Gastroesophageal sphincter (tissue), 4 donors: Measurements from ENCODE around the gene TP63. TPM values are rescaled to one million over a fixed set of nuclear protein-coding genes. Genes with fewer than 3 reads are reported as not detected.

ENCODE experiments used
- ATAC-seq: fragments of 150-250 bp; one replicate; pipeline ENCODE4 v1.9.1; 2016; ENCODE audit warnings: mild to moderate bottlenecking, moderate library complexity
- H3K27ac ChIP-seq, 4 donors: fragments of 200-600 bp; sonication (generic) in 3 of 4; 1 replicate in 3 of 4; 2 replicates in 1 of 4; pipeline ENCODE4 v1.5.1; 2016 to 2019
- H3K27me3 ChIP-seq: fragments of 200-600 bp; sonication (generic); one replicate; pipeline ENCODE4 v1.5.1; 2019
- H3K36me3 ChIP-seq, 2 donors: fragments of 200-600 bp; sonication (generic); one replicate each; pipeline ENCODE4 v1.5.1; 2019; ENCODE audit warnings: control low read depth in 1 of 2
- H3K4me1 ChIP-seq, 3 donors: fragments of 200-600 bp; sonication (generic); 1 replicate in 2 of 3; 2 replicates in 1 of 3; pipeline ENCODE4 v1.5.1; 2016 to 2019; ENCODE audit warnings: control low read depth in 2 of 3
- H3K4me3 ChIP-seq, 2 donors: fragments of 200-600 bp; sonication (generic); one replicate each; pipeline ENCODE4 v1.5.1; 2019; ENCODE audit warnings: mild to moderate bottlenecking in 1 of 2, moderate library complexity in 1 of 2
- H3K9me3 ChIP-seq, 3 donors: fragments of 200-600 bp; sonication (generic); one replicate each; pipeline ENCODE4 v1.5.1; 2017 to 2019; ENCODE audit warnings: control low read depth in 2 of 3
- CTCF ChIP-seq, 4 experiments: fragments of 200-600 bp in 2 of 4; fragments of 450-650 bp in 2 of 4; sonication (generic) in 1 of 4; IDR thresholded peaks; one replicate each; pipeline ENCODE4 v1.5.1; 2017 to 2019; ENCODE audit warnings: antibody characterized with exemption in 4 of 4, mild to moderate bottlenecking in 2 of 4, moderate library complexity in 2 of 4
- EP300 ChIP-seq: sonication (generic); formaldehyde crosslinking; IDR thresholded peaks from one replicate; pipeline ENCODE4 v1.6.1; 2017; ENCODE audit warnings: antibody characterized with exemption, mild to moderate bottlenecking
- POLR2A ChIP-seq, 2 donors: fragments of 450-650 bp; IDR thresholded peaks; one replicate each; pipeline ENCODE4 v1.6.1; 2017; ENCODE audit warnings: antibody characterized with exemption in 2 of 2, mild to moderate bottlenecking in 2 of 2, moderate library complexity in 1 of 2
- POLR2AphosphoS5 ChIP-seq: sonication (generic); formaldehyde crosslinking; IDR thresholded peaks from one replicate; pipeline ENCODE4 v1.6.1; 2017; ENCODE audit warnings: antibody characterized with exemption
- WGBS, 2 donors: methylation state at CpG; one replicate each; pipeline ENCODE4 v1.1.5; 2018; ENCODE audit warnings: low coverage in 1 of 2; 5-methylcytosine and 5-hydroxymethylcytosine counted together
- total RNA-seq, 4 donors: library from RNA; depleted of rRNA; stranded (reverse); fragments of >200 nt; gene quantifications; one replicate each; pipeline ENCODE4 v1.1.0, GENCODE V29; 2016

The TP63 gene
- total RNA-seq, 4 donors from 2014 or later, result 0.13 to 7.4 (median 3.4) TPM; not detected in 1

- 20 to 49% methylated on average over 2 of the region's 2 CpGs for WGBS, 2 donors
- no peaks in the 10 kb centered on the region for H3K9me3 ChIP-seq
- ATAC-seq, result no peak
These were observed 81.8 kb downstream of the TP63 start for GRCh38 chr3:189712906-189713483.

GRCh38 chr3:189714991-189715961 lies 84.1 kb downstream of the TP63 start:
- Histone ChIP-seq H3K27ac (no peak overlapping the region), H3K27me3 (no peaks in the 10 kb centered on the region), H3K4me1 (peaks cover 0 to 8% (median 0%) of the 10 kb centered on the region in 3 donors), H3K9me3 (no peaks in the 10 kb centered on the region), H3K36me3 (no peaks in the 10 kb centered on the region), H3K4me3 (no peak overlapping the region)
- ATAC-seq, result no peak
- TF ChIP-seq POLR2A (IDR thresholded peaks at IDR 0.05) (no peak), EP300 (no peak), POLR2AphosphoS5 (no peak), CTCF (IDR thresholded peaks at IDR 0.05) (no peak)
- WGBS, 2 donors, result 58 to 70% methylated on average over 4 to 5 of the region's 5 CpGs

More at GRCh38 chr3:189712906-189713483, 81.8 kb downstream of the TP63 start:
- TF ChIP-seq POLR2AphosphoS5, result no peak
- no peak for TF ChIP-seq EP300
- TF ChIP-seq CTCF (IDR thresholded peaks at IDR 0.05), result no peak
- TF ChIP-seq POLR2A (IDR thresholded peaks at IDR 0.05), result no peak
- no peaks in the 10 kb centered on the region for H3K36me3 ChIP-seq
- H3K27ac ChIP-seq, result no peak overlapping the region
- H3K4me1 ChIP-seq, result peaks cover 0 to 9% (median 0%) of the 10 kb centered on the region in 3 donors
- no peak overlapping the region for H3K4me3 ChIP-seq
- no peaks in the 10 kb centered on the region for H3K27me3 ChIP-seq

GRCh38 chr3:189718215-189718614 lies 87.0 kb downstream of the TP63 start:
- Histone ChIP-seq H3K4me3 (no peak overlapping the region), H3K9me3 (no peaks in the 10 kb centered on the region), H3K36me3 (no peaks in the 10 kb centered on the region), H3K27ac (no peak overlapping the region), H3K4me1 (no peaks in the 10 kb centered on the region), H3K27me3 (no peaks in the 10 kb centered on the region)
- no peak for ATAC-seq
- TF ChIP-seq POLR2AphosphoS5 (no peak), POLR2A (IDR thresholded peaks at IDR 0.05) (no peak), EP300 (no peak)
- WGBS, 2 donors, result 81 to 90% methylated on average over 4 of the region's 4 CpGs

GRCh38 chr3:189720736-189721417 lies 89.7 kb downstream of the TP63 start:
- H3K27ac ChIP-seq, result no peak overlapping the region
- ATAC-seq, result no peak
- H3K4me3 ChIP-seq, result no peak overlapping the region
- no peaks in the 10 kb centered on the region for H3K36me3 ChIP-seq
- TF ChIP-seq CTCF (IDR thresholded peaks at IDR 0.05) (no peak), POLR2AphosphoS5 (no peak), EP300 (no peak), POLR2A (IDR thresholded peaks at IDR 0.05) (no peak)
- H3K4me1 ChIP-seq, result no peaks in the 10 kb centered on the region
- 92 to 95% methylated on average over 4 to 5 of the region's 5 CpGs for WGBS, 2 donors
- H3K27me3 ChIP-seq, result no peaks in the 10 kb centered on the region
- no peaks in the 10 kb centered on the region for H3K9me3 ChIP-seq

DNA sequence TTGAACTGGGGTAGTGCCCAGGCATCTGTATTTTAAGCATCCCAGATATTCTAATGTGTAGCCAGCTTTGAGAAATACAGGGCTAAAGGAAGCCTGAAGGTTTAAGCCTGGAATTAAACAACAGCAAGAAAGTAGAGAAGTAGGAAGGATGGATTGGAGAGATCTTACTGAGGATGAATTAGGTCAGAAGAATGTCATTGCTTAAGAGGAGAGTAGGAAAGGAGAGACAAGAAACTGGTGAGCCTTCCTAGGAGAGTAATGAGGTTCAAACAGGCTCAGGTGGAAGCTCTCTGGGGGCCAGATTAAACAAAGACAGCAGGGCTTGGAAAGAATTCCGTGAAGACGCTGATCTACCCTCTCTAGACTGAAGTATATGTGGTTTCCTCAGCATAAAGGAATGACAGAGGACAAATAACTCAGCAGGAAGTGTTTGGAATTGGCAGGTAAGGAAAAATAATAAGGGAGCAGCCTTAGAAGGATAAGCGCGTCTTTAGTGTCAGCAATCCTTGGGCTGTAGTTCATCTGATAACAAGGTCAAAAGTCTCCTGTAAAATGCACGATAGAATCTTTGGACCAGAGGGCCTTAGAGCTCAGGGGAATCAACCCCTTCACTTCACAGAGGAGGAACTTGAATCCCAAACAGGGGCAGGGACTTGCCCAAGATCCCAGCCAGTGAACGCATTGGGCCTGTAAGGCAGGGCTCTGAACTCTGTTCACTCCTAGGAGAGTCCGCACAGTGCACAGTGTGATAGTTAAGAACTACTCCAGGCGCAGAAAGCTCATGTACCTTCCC lies 90.9 kb downstream of the TP63 start:
- no peak overlapping the region for H3K27ac ChIP-seq

More for the DNA sequence above, 90.9 kb downstream of the TP63 start:
- H3K4me3 ChIP-seq, result no peak overlapping the region
- H3K9me3 ChIP-seq, result no peaks in the 10 kb centered on the region
- no peak for TF ChIP-seq POLR2A (IDR thresholded peaks at IDR 0.05)
- no peak for TF ChIP-seq EP300
- TF ChIP-seq POLR2AphosphoS5, result no peak
- no peak for TF ChIP-seq CTCF (IDR thresholded peaks at IDR 0.05)
- WGBS, 2 donors, result 84 to 92% methylated on average over 4 to 8 of the region's 8 CpGs
- no peak for ATAC-seq
- no peaks in the 10 kb centered on the region for H3K36me3 ChIP-seq
- H3K4me1 ChIP-seq, result no peaks in the 10 kb centered on the region
- no peaks in the 10 kb centered on the region for H3K27me3 ChIP-seq
